CD4-positive, alpha-beta memory T cell (primary cell): ENCODE data around the gene SCYGR3. TPM values are rescaled to one million over a fixed set of nuclear protein-coding genes. Genes with fewer than 3 reads are reported as not detected.

Experiments used
- CTCF ChIA-PET: fragments of 350-600 bp; sonication (Branson Sonifier 250); formaldehyde crosslinking; loops from one replicate; lab custom pipeline; 2021; ENCODE audit warnings: inconsistent platforms; ENCODE audit not compliant: partially characterized antibody; lab: Charles Lee
- POLR2A ChIA-PET: fragments of 350-600 bp; sonication (Branson Sonifier 250); formaldehyde crosslinking; loops from one replicate; lab custom pipeline; 2021; ENCODE audit not compliant: partially characterized antibody; lab: Charles Lee
- DNase-seq, 5 donors: peaks; one replicate each; pipeline versions ENCODE4 v3.0.0 to v3.0.0-alpha.2; 2020 to 2022; ENCODE audit warnings: mixed read lengths in 1 of 5
- H3K27ac ChIP-seq: one replicate; pipeline ENCODE4 v1.7.0; 2013; ENCODE audit warnings: low read depth, low read length
- H3K27me3 ChIP-seq: 2 replicates; pipeline ENCODE4 v1.7.0; 2013; ENCODE audit warnings: mild to moderate bottlenecking, low read length, moderate library complexity; ENCODE audit not compliant: insufficient read depth
- H3K36me3 ChIP-seq: 2 replicates; pipeline ENCODE4 v1.7.0; 2013; ENCODE audit warnings: mild to moderate bottlenecking, low read length, moderate library complexity; ENCODE audit not compliant: insufficient read depth
- H3K4me1 ChIP-seq: 2 replicates; pipeline ENCODE4 v1.7.0; 2013; ENCODE audit warnings: mild to moderate bottlenecking, low read length, moderate library complexity; ENCODE audit not compliant: insufficient read depth
- H3K4me3 ChIP-seq, 2 donors: one replicate each; pipeline ENCODE4 v1.7.0; 2013; ENCODE audit warnings: low read length in 2 of 2, mild to moderate bottlenecking in 1 of 2
- H3K9me3 ChIP-seq, 2 donors: one replicate each; pipeline ENCODE4 v1.7.0; 2013; ENCODE audit warnings: low read length in 2 of 2, control low read depth in 1 of 2; ENCODE audit not compliant: control insufficient read depth in 1 of 2
- H3K27ac Mint-ChIP-seq, 7 donors: one replicate each; pipeline ENCODE4 v1.8.0; 2020 to 2021; ENCODE audit warnings: mixed read lengths in 7 of 7, mild to moderate bottlenecking in 6 of 7, inconsistent platforms in 3 of 7, moderate library complexity in 3 of 7
- H3K27me3 Mint-ChIP-seq, 2 donors: one replicate each; pipeline ENCODE4 v1.8.0; 2020 to 2021; ENCODE audit warnings: mixed read lengths in 2 of 2
- H3K36me3 Mint-ChIP-seq, 2 donors: one replicate each; pipeline ENCODE4 v1.8.0; 2020 to 2021; ENCODE audit warnings: mixed read lengths in 2 of 2, inconsistent platforms in 1 of 2, mild to moderate bottlenecking in 1 of 2
- H3K4me1 Mint-ChIP-seq, 4 donors: one replicate each; pipeline ENCODE4 v1.8.0; 2020 to 2021; ENCODE audit warnings: mixed read lengths in 4 of 4, mild to moderate bottlenecking in 1 of 4
- H3K4me3 Mint-ChIP-seq, 8 donors: one replicate each; pipeline ENCODE4 v1.8.0; 2020 to 2021; ENCODE audit warnings: mixed read lengths in 8 of 8, mild to moderate bottlenecking in 7 of 8, moderate library complexity in 6 of 8, inconsistent platforms in 3 of 8
- H3K9me3 Mint-ChIP-seq, 8 donors: one replicate each; pipeline ENCODE4 v1.8.0; 2020 to 2021; ENCODE audit warnings: mixed read lengths in 8 of 8, mild to moderate bottlenecking in 5 of 8, inconsistent platforms in 3 of 8, moderate library complexity in 1 of 8
- intact Hi-C: fragments of 100-400 bp; cut with micrococcal nuclease; formaldehyde crosslinking; loops from one replicate; pipeline ENCODE4 v1.15.1; 2023
- polyA plus RNA-seq, 2 donors: library from polyadenylated mRNA; unstranded; fragments of 300-500 nt; fragmentation: Illumina TruSeq; gene quantifications; one replicate each; pipeline ENCODE4 v1.2.3, GENCODE V29; 2021
- total RNA-seq, 2 experiments: library from RNA; stranded (reverse); gene quantifications; one replicate each; pipeline ENCODE4 v1.2.3, GENCODE V29; 2021

The SCYGR3 gene
- total and polyA plus RNA-seq, 4 experiments from 2014 or later, result not detected

- CTCF ChIA-PET, result interaction anchor here (0.8 to 1.6 kb wide), 2 partner anchors 14 to 122 kb away, joined by 4 to 11 read pairs; no protein-coding TSS in a partner anchor
- H3K4me1 ChIP-seq, result no peaks in the 10 kb centered on the region
- Mint-ChIP-seq H3K4me1 (no peaks in the 10 kb centered on the region), H3K36me3 (no peaks in the 10 kb centered on the region), H3K9me3 (no peaks in the 10 kb centered on the region), H3K27ac (no peak overlapping the region), H3K27me3 (peaks cover 6 to 8% of the 10 kb centered on the region in 2 donors), H3K4me3 (no peak overlapping the region)
- intact Hi-C loops, result no loop called here
- H3K27ac ChIP-seq, result no peak overlapping the region
- no peak for DNase-seq
- no peaks in the 10 kb centered on the region for H3K9me3 ChIP-seq
- no peaks in the 10 kb centered on the region for H3K36me3 ChIP-seq
- H3K4me3 ChIP-seq, result no peak overlapping the region
- POLR2A ChIA-PET, result no interaction called here
- H3K27me3 ChIP-seq, result no peaks in the 10 kb centered on the region
These were observed 29.4 kb upstream of the SCYGR3 start for GRCh38 chr2:227643990-227644551.

GRCh38 chr2:227642656-227643055 is 28.0 kb upstream of the SCYGR3 start:
- Histone ChIP-seq H3K4me1 (no peaks in the 10 kb centered on the region), H3K9me3 (no peaks in the 10 kb centered on the region), H3K27me3 (no peaks in the 10 kb centered on the region), H3K36me3 (no peaks in the 10 kb centered on the region), H3K27ac (no peak overlapping the region), H3K4me3 (no peak overlapping the region)
- Mint-ChIP-seq H3K4me3 (no peak overlapping the region), H3K36me3 (no peaks in the 10 kb centered on the region), H3K4me1 (no peaks in the 10 kb centered on the region), H3K9me3 (no peaks in the 10 kb centered on the region), H3K27ac (no peak overlapping the region), H3K27me3 (peaks cover 2 to 3% of the 10 kb centered on the region in 2 donors)
- DNase-seq, result no peak
- CTCF ChIA-PET, result no interaction called here
- POLR2A ChIA-PET, result no interaction called here
- intact Hi-C loops, result no loop called here

GRCh38 chr2:227634201-227634600 is 19.6 kb upstream of the SCYGR3 start:
- Histone ChIP-seq H3K27me3 (no peaks in the 10 kb centered on the region), H3K4me3 (no peak overlapping the region), H3K27ac (no peak overlapping the region), H3K4me1 (no peaks in the 10 kb centered on the region), H3K9me3 (no peaks in the 10 kb centered on the region), H3K36me3 (no peaks in the 10 kb centered on the region)
- peaks cover 4 to 5% of the 10 kb centered on the region in 2 donors for H3K27me3 Mint-ChIP-seq
- peaks cover 0 to 2% (median 0%) of the 10 kb centered on the region in 8 donors for H3K9me3 Mint-ChIP-seq
- intact Hi-C loops, result no loop called here
- no peak overlapping the region for H3K4me3 Mint-ChIP-seq
- no peak for DNase-seq
- POLR2A ChIA-PET, result no interaction called here
- no peaks in the 10 kb centered on the region for H3K36me3 Mint-ChIP-seq
- H3K4me1 Mint-ChIP-seq, result no peaks in the 10 kb centered on the region
- CTCF ChIA-PET, result no interaction called here
- H3K27ac Mint-ChIP-seq, result no peak overlapping the region

GRCh38 chr2:227632827-227633226 is 18.2 kb upstream of the SCYGR3 start:
- Histone ChIP-seq H3K4me1 (no peaks in the 10 kb centered on the region), H3K27ac (no peak overlapping the region), H3K9me3 (no peaks in the 10 kb centered on the region), H3K36me3 (no peaks in the 10 kb centered on the region), H3K27me3 (no peaks in the 10 kb centered on the region), H3K4me3 (no peak overlapping the region)
- H3K36me3 Mint-ChIP-seq, result no peaks in the 10 kb centered on the region
- intact Hi-C loops, result no loop called here
- no peak overlapping the region for H3K27ac Mint-ChIP-seq
- no peak for DNase-seq
- no peak overlapping the region for H3K4me3 Mint-ChIP-seq
- peaks cover 6 to 8% of the 10 kb centered on the region in 2 donors for H3K27me3 Mint-ChIP-seq
- H3K9me3 Mint-ChIP-seq, result peaks cover 0 to 2% (median 0%) of the 10 kb centered on the region in 8 donors
- CTCF ChIA-PET, result no interaction called here
- POLR2A ChIA-PET, result no interaction called here
- no peaks in the 10 kb centered on the region for H3K4me1 Mint-ChIP-seq

- ChIA-PET POLR2A (no interaction called here), CTCF (no interaction called here)
- no peaks in the 10 kb centered on the region for H3K36me3 Mint-ChIP-seq
- H3K27me3 Mint-ChIP-seq, result peaks cover 6 to 13% of the 10 kb centered on the region in 2 donors
- Histone ChIP-seq H3K27ac (no peak overlapping the region), H3K4me1 (no peaks in the 10 kb centered on the region), H3K9me3 (no peaks in the 10 kb centered on the region), H3K36me3 (no peaks in the 10 kb centered on the region), H3K27me3 (no peaks in the 10 kb centered on the region), H3K4me3 (no peak overlapping the region)
- no peak for DNase-seq
- H3K4me3 Mint-ChIP-seq, result no peak overlapping the region
- intact Hi-C loops, result no loop called here
- H3K27ac Mint-ChIP-seq, result no peak overlapping the region
- H3K4me1 Mint-ChIP-seq, result no peaks in the 10 kb centered on the region
- peaks cover 0 to 2% (median 0%) of the 10 kb centered on the region in 8 donors for H3K9me3 Mint-ChIP-seq
These were observed 15.7 kb upstream of the SCYGR3 start for GRCh38 chr2:227630322-227630721.

GRCh38 chr2:227629435-227629834 is 14.8 kb upstream of the SCYGR3 start:
- Mint-ChIP-seq H3K27me3 (peaks cover 4 to 13% of the 10 kb centered on the region in 2 donors), H3K4me1 (no peaks in the 10 kb centered on the region), H3K36me3 (no peaks in the 10 kb centered on the region), H3K4me3 (no peak overlapping the region), H3K9me3 (peaks cover 0 to 2% (median 0%) of the 10 kb centered on the region in 8 donors), H3K27ac (no peak overlapping the region)
- H3K36me3 ChIP-seq, result no peaks in the 10 kb centered on the region
- ChIA-PET POLR2A (no interaction called here), CTCF (no interaction called here)
- H3K4me3 ChIP-seq, result no peak overlapping the region
- H3K27me3 ChIP-seq, result no peaks in the 10 kb centered on the region
- no peak for DNase-seq
- intact Hi-C loops, result no loop called here
- H3K27ac ChIP-seq, result no peak overlapping the region
- no peaks in the 10 kb centered on the region for H3K9me3 ChIP-seq
- no peaks in the 10 kb centered on the region for H3K4me1 ChIP-seq

- H3K4me3 ChIP-seq, result no peak overlapping the region
- POLR2A ChIA-PET, result no interaction called here
These were observed 13.1 kb upstream of the SCYGR3 start for GRCh38 chr2:227627769-227628168.

More at GRCh38 chr2:227627769-227628168, 13.1 kb upstream of the SCYGR3 start:
- Mint-ChIP-seq H3K9me3 (peaks cover 0 to 2% (median 0%) of the 10 kb centered on the region in 8 donors), H3K27me3 (peaks cover 6 to 13% of the 10 kb centered on the region in 2 donors), H3K4me1 (no peaks in the 10 kb centered on the region), H3K36me3 (no peaks in the 10 kb centered on the region), H3K4me3 (no peak overlapping the region), H3K27ac (no peak overlapping the region)
- Histone ChIP-seq H3K36me3 (no peaks in the 10 kb centered on the region), H3K9me3 (no peaks in the 10 kb centered on the region), H3K27ac (no peak overlapping the region), H3K4me1 (no peaks in the 10 kb centered on the region), H3K27me3 (no peaks in the 10 kb centered on the region)
- intact Hi-C loops, result no loop called here
- CTCF ChIA-PET, result interaction anchor here (1.3 kb wide), 1 partner anchor 30 kb away, joined by 3 read pairs; no protein-coding TSS in a partner anchor
- DNase-seq, result no peak
